H9 (cell line): ENCODE measurements around the gene KIF11. TPM values are rescaled to one million over a fixed set of nuclear protein-coding genes. Genes with fewer than 3 reads are reported as not detected.

Source experiments
- DNase-seq: peaks from one replicate; pipeline ENCODE4 v3.0.0-alpha.2; 2017
- H2AFZ ChIP-seq: one replicate; pipeline ENCODE4 v1.6.1; 2013; ENCODE audit warnings: mild to moderate bottlenecking, low read length, control low read depth, moderate library complexity
- H2AK5ac ChIP-seq: 2 replicates; pipeline ENCODE4 v1.6.1; 2013; ENCODE audit warnings: low read length, control low read depth, mixed read lengths; ENCODE audit not compliant: insufficient read length
- H2BK120ac ChIP-seq: one replicate; pipeline ENCODE4 v1.6.1; 2013; ENCODE audit warnings: low read depth, mild to moderate bottlenecking, low read length, control low read depth, inconsistent platforms; ENCODE audit not compliant: poor library complexity, severe bottlenecking
- H2BK12ac ChIP-seq: 2 replicates; pipeline ENCODE4 v1.6.1; 2013; ENCODE audit warnings: low read length, control low read depth, mixed read lengths, low read depth; ENCODE audit not compliant: insufficient read length
- H2BK15ac ChIP-seq: 2 replicates; pipeline ENCODE4 v1.6.1; 2013; ENCODE audit warnings: low read depth, low read length, control low read depth
- H2BK20ac ChIP-seq: one replicate; pipeline ENCODE4 v1.6.1; 2013; ENCODE audit warnings: low read depth, mild to moderate bottlenecking, low read length, control low read depth, inconsistent platforms; ENCODE audit not compliant: poor library complexity, severe bottlenecking
- H2BK5ac ChIP-seq: 2 replicates; pipeline ENCODE4 v1.6.1; 2013; ENCODE audit warnings: low read length, control low read depth, mixed read lengths; ENCODE audit not compliant: insufficient read length
- H3K14ac ChIP-seq: 2 replicates; pipeline ENCODE4 v1.6.1; 2013; ENCODE audit warnings: low read length, control low read depth; ENCODE audit not compliant: insufficient read depth
- H3K18ac ChIP-seq: 2 replicates; pipeline ENCODE4 v1.6.1; 2013; ENCODE audit warnings: low read depth, mild to moderate bottlenecking, mixed read lengths, low read length, control low read depth; ENCODE audit not compliant: insufficient read length
- H3K23ac ChIP-seq: 2 replicates; pipeline ENCODE4 v1.6.1; 2013; ENCODE audit warnings: low read length, control low read depth, mixed read lengths, low read depth; ENCODE audit not compliant: insufficient read length
- H3K23me2 ChIP-seq: 2 replicates; pipeline ENCODE4 v1.6.1; 2013; ENCODE audit warnings: low read depth, mild to moderate bottlenecking, mixed read lengths, low read length, control low read depth; ENCODE audit not compliant: insufficient read length, poor library complexity, severe bottlenecking
- H3K27ac ChIP-seq: 2 replicates; pipeline ENCODE4 v1.5.1; 2013; ENCODE audit warnings: low read length, control low read depth, mixed read lengths, low read depth; ENCODE audit not compliant: insufficient read length
- H3K27me3 ChIP-seq: 2 replicates; pipeline ENCODE4 v1.6.1; 2013; ENCODE audit warnings: low read length, control low read depth, inconsistent platforms; ENCODE audit not compliant: insufficient read depth
- H3K4ac ChIP-seq: 2 replicates; pipeline ENCODE4 v1.6.1; 2013; ENCODE audit warnings: low read depth, mild to moderate bottlenecking, control low read depth, inconsistent platforms, low read length, moderate library complexity
- H3K4me1 ChIP-seq: 2 replicates; pipeline ENCODE4 v1.6.1; 2013; ENCODE audit warnings: low read length, control low read depth, inconsistent platforms; ENCODE audit not compliant: insufficient read depth
- H3K4me2 ChIP-seq: 2 replicates; pipeline ENCODE4 v1.6.1; 2013; ENCODE audit warnings: low read length, control low read depth, mixed read lengths; ENCODE audit not compliant: insufficient read length, insufficient read depth
- H3K56ac ChIP-seq: 2 replicates; pipeline ENCODE4 v1.6.1; 2013; ENCODE audit warnings: low read depth, mild to moderate bottlenecking, mixed read lengths, low read length, control low read depth; ENCODE audit not compliant: insufficient read length
- H3K79me1 ChIP-seq: 2 replicates; pipeline ENCODE4 v1.6.1; 2013; ENCODE audit warnings: low read depth, mild to moderate bottlenecking, moderate library complexity, low read length, control low read depth, inconsistent platforms; ENCODE audit not compliant: insufficient read depth, poor library complexity, severe bottlenecking
- H3K79me2 ChIP-seq: 2 replicates; pipeline ENCODE4 v1.6.1; 2013; ENCODE audit warnings: low read length, control low read depth, inconsistent platforms; ENCODE audit not compliant: insufficient read depth
- H3K9ac ChIP-seq: 2 replicates; pipeline ENCODE4 v1.6.1; 2013; ENCODE audit warnings: low read length, control low read depth, mixed read lengths; ENCODE audit not compliant: insufficient read length; ENCODE audit errors: extremely low read depth
- H3K9me3 ChIP-seq: one replicate; pipeline ENCODE4 v1.6.1; 2013; ENCODE audit warnings: low read depth, low read length, inconsistent platforms; ENCODE audit not compliant: control insufficient read depth
- H3T11ph ChIP-seq: one replicate; pipeline ENCODE4 v1.6.1; 2013; ENCODE audit warnings: mild to moderate bottlenecking, low read length, control low read depth, inconsistent platforms
- H4K20me1 ChIP-seq: one replicate; pipeline ENCODE4 v1.6.1; 2013; ENCODE audit not compliant: control insufficient read depth, insufficient read length, insufficient read depth
- H4K5ac ChIP-seq: 2 replicates; pipeline ENCODE4 v1.6.1; 2013; ENCODE audit warnings: low read depth, mild to moderate bottlenecking, mixed read lengths, low read length, control low read depth; ENCODE audit not compliant: insufficient read length
- H4K8ac ChIP-seq: replicated peaks from 2 replicates; pipeline ENCODE4 v1.6.1; 2013; ENCODE audit warnings: low read length, control low read depth, mixed read lengths, low read depth; ENCODE audit not compliant: insufficient read length
- H4K91ac ChIP-seq: 2 replicates; pipeline ENCODE4 v1.6.1; 2013; ENCODE audit warnings: low read depth, mild to moderate bottlenecking, moderate library complexity, mixed read lengths, low read length, control low read depth; ENCODE audit not compliant: insufficient read length
- H3K27ac Mint-ChIP-seq, 3 experiments: 2 replicates in 2 of 3; 3 replicates in 1 of 3; pipeline ENCODE4 v1.8.0; 2020 to 2021; ENCODE audit warnings: mixed read lengths in 3 of 3, mild to moderate bottlenecking in 1 of 3, moderate library complexity in 1 of 3
- H3K27me3 Mint-ChIP-seq: 2 replicates; pipeline ENCODE4 v1.8.0; 2021; ENCODE audit warnings: low read depth, mild to moderate bottlenecking, moderate library complexity, mixed read lengths
- H3K36me3 Mint-ChIP-seq, 3 experiments: 2 replicates in 2 of 3; 3 replicates in 1 of 3; pipeline ENCODE4 v1.8.0; 2020 to 2021; ENCODE audit warnings: low read depth in 3 of 3, mixed read lengths in 3 of 3; ENCODE audit not compliant: insufficient read depth in 1 of 3
- H3K4me1 Mint-ChIP-seq, 2 experiments: 2 replicates each; pipeline ENCODE4 v1.8.0; 2020; ENCODE audit warnings: mixed read lengths in 2 of 2
- H3K4me3 Mint-ChIP-seq, 2 experiments: 2 replicates in 1 of 2; 3 replicates in 1 of 2; pipeline ENCODE4 v1.8.0; 2020 to 2021; ENCODE audit warnings: mild to moderate bottlenecking in 2 of 2, mixed read lengths in 2 of 2, moderate library complexity in 1 of 2
- H3K9me3 Mint-ChIP-seq, 2 experiments: 2 replicates in 1 of 2; 3 replicates in 1 of 2; pipeline ENCODE4 v1.8.0; 2020; ENCODE audit warnings: mild to moderate bottlenecking in 2 of 2, mixed read lengths in 2 of 2, moderate library complexity in 1 of 2
- WGBS: extraction: QIAGEN DNeasy Blood & Tissue Kit; methylation state at CpG from one replicate; pipeline ENCODE4 v1.1.7; 2013; ENCODE audit warnings: missing lambda C conversion rate, low lambda C conversion rate, mixed read lengths; ENCODE audit not compliant: insufficient read length; ENCODE audit errors: extremely low coverage; 5-methylcytosine and 5-hydroxymethylcytosine counted together
- total RNA-seq: library from RNA; stranded (reverse); gene quantifications from 2 replicates; pipeline ENCODE4 v1.2.1, GENCODE V29; 2021
- TF ChIP-seq, protein P1 (sequence below): fragments of 200-600 bp; sonication (generic); conservative IDR thresholded peaks from 3 replicates; pipeline ENCODE4 v1.8.0; 2021; ENCODE audit warnings: antibody characterized with exemption, mild to moderate bottlenecking

Gene KIF11
- total RNA-seq, 1 experiment from 2014 or later = 54.4 TPM

- Histone ChIP-seq H3K79me1 (no peaks in the 10 kb centered on the region), H3K14ac (no peak overlapping the region), H3K23ac (no peak overlapping the region), H3K4me2 (no peak overlapping the region), H3K23me2 (no peaks in the 10 kb centered on the region), H2BK5ac (no peak overlapping the region), H2BK120ac (no peak overlapping the region), H3K79me2 (no peaks in the 10 kb centered on the region), H3K4me1 (no peaks in the 10 kb centered on the region), H4K8ac (no peak overlapping the region), H3K18ac (no peak overlapping the region), H3K27ac (no peak overlapping the region), H4K5ac (no peak overlapping the region), H2BK15ac (no peak overlapping the region), H2BK20ac (no peak overlapping the region), H3K4ac (no peak overlapping the region), H2BK12ac (no peak overlapping the region), H3T11ph (no peak overlapping the region), H3K9me3 (no peaks in the 10 kb centered on the region), H2AK5ac (no peak overlapping the region), H3K9ac (no peak overlapping the region), H2AFZ (no peak overlapping the region), H3K56ac (no peak overlapping the region), H4K91ac (no peak overlapping the region), H3K27me3 (no peaks in the 10 kb centered on the region), H4K20me1 (no peaks in the 10 kb centered on the region)
- DNase-seq = no peak
- H3K4me3 Mint-ChIP-seq = no peak overlapping the region
- no peaks in the 10 kb centered on the region for H3K4me1 Mint-ChIP-seq
- no peak overlapping the region for H3K27ac Mint-ChIP-seq
- peaks cover 13 to 18% of the 10 kb centered on the region in 2 experiments for H3K9me3 Mint-ChIP-seq
- TF ChIP-seq, protein P1, sequence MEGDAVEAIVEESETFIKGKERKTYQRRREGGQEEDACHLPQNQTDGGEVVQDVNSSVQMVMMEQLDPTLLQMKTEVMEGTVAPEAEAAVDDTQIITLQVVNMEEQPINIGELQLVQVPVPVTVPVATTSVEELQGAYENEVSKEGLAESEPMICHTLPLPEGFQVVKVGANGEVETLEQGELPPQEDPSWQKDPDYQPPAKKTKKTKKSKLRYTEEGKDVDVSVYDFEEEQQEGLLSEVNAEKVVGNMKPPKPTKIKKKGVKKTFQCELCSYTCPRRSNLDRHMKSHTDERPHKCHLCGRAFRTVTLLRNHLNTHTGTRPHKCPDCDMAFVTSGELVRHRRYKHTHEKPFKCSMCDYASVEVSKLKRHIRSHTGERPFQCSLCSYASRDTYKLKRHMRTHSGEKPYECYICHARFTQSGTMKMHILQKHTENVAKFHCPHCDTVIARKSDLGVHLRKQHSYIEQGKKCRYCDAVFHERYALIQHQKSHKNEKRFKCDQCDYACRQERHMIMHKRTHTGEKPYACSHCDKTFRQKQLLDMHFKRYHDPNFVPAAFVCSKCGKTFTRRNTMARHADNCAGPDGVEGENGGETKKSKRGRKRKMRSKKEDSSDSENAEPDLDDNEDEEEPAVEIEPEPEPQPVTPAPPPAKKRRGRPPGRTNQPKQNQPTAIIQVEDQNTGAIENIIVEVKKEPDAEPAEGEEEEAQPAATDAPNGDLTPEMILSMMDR = no peak
- H3K36me3 Mint-ChIP-seq = peaks cover 5 to 10% (median 7%) of the 10 kb centered on the region in 3 experiments; a peak in 6 of 7 replicates
- peaks cover 8% of the 10 kb centered on the region for H3K27me3 Mint-ChIP-seq
- WGBS = no CpG with 5 or more reads among the region's 5 CpGs
Measured at GRCh38 chr10:92678206-92678605, 85.3 kb downstream of the KIF11 start.
